HG02623 (cell line): ENCODE measurements around the gene MYH6.

Source experiments
- ATAC-seq: cut with Tn5 transposase; IDR thresholded peaks from one replicate; pipeline ENCODE4 v1.9.1; 2021; ENCODE audit warnings: moderate library complexity; ENCODE audit not compliant: unreplicated experiment

MYH6 gene

GRCh38 chr14:23359722-23360447, 48.2 kb downstream of the MYH6 start:
- no peak for ATAC-seq

- no peak for ATAC-seq
Observed at GRCh38 chr14:23359167-23359626, 48.9 kb downstream of the MYH6 start.

- ATAC-seq, result no peak
Observed at GRCh38 chr14:23358553-23359166, 49.4 kb downstream of the MYH6 start.

- ATAC-seq, result no peak
Observed at GRCh38 chr14:23358042-23358441, 50.0 kb downstream of the MYH6 start.

DNA sequence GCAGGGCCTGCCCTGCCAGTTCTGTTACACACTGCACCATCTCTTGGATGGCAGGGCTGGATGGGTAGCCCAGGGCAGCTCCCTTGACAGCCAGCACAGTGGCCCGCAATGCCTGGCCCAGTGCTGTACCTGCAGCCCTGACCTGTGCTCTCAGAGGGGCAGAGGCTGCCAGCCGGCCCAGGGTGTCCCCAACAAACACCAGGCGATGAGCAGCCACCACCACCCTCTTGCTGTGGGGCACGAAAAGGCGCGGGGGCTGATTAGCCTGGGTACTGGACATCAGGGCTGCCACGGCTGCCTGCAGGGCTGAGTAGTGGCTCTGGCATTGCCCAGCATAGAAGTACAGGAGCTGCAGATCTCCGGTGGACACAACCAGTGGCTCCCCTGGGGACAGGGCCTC, 50.8 kb downstream of the MYH6 start:
- ATAC-seq, result no peak

DNA sequence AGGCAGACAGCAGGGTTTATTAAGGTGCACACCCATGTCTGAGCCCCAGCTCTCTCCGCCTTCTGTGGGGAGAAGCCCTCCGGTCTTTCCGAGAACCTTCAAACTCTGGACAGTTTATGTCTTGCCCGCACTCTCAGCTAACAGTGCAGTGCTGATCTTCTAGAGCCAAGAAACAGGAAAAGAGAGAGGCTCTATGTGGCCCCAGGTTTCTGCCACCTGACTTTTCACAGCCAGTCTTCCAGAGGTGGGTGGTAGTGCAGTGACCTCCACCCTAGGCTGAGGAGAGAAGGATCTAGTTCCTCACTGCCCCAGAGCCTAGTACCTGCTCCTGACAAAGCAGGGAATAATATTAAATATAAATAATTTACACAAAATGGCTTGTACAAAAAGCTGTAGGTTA, 51.4 kb downstream of the MYH6 start:
- ATAC-seq, result no peak

DNA sequence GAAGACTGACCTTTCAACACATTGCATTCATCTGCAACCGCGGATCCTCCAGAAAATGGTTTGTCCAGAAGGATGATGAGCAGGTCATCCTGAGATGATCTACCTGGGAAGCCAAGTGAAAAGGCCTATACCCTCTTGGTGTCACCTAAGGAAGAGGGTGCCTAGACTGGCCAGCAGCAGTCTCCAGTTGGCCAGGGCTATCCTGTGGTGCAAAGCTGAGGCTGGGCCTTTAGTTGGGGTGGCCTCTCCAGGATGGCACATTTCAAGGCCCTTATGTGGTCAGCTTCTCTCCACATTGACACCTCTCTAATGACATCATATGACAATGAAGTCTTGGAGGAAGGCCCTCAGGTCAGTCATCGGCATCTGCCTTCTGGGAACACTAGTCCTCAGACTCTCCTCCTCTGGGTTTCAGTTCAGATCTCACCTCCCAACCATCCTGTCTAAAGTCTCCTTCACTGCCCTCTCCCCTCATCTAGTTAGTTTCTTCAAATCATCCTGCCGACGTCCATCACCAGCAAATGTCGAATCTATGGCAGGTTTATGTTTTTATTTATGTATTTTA, 52.1 kb downstream of the MYH6 start:
- ATAC-seq, result no peak

- ATAC-seq, result no peak
Observed at GRCh38 chr14:23354990-23355389, 53.1 kb downstream of the MYH6 start.

DNA sequence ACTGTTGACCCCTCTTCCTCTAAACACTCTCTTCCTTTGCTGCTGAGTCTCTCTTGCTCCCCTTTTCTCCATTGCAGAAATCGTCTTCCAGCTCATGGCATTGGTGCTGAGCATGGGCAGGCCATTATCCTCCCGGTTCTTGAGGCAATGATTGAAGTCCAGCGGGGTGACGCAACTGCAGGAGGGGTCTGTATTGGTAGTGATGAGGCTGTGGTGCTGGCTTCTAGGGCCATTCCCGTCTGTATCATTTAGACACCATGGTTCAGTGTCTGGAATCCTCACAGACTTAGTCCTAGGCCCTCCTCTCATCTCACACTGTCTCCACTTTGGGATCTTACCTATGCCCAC, 54.7 kb downstream of the MYH6 start:
- no peak for ATAC-seq

DNA sequence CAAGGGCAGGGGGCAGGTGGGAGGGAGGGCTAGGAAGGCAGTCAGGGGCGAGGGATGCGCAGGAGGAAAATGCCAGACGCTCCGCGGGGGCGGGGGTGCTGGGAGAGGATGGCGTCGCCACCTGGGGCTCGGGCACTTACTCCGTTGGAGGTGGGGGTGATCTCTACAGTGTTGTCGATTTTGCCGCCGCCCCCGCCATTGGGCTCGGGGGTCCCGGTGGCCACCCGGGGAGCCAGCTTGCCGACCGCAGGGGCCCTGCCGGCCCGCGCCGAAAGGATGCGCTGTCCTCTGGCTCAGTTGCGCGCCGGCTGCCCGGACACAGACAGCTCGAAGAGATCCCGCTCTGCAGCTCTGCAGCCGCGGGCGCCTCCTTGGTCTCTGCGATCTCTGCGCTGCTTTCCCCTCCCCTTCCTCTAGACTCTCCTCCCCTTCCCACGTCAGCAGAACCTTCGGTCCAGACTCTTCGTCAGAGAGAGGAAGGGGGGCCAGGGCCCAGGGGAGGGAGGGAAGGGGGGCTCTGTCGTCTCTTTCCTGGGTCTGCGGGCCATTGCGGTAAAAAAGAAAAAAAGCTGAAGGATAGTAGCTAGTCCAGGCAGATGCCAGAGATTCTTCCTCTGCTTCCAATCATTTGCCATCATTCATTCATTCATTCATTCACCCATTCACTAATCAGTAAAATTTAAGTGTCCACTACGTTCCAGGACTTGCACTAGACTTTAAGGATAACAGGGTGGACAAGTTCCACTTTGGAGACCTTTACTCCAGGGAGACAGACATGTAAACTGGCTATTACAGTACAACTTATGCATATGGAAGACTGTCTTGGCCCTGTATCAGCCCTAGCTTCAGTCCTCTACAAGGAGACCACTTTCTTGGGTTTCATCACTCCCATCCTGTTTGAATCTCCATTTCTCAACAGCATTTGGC, 55.3 kb downstream of the MYH6 start, which contains the start of gene SLC22A17:
Gene SLC22A17 (minus strand): TSS at position 382 of the 927 bp plus-strand sequence.
- no peak for ATAC-seq

DNA sequence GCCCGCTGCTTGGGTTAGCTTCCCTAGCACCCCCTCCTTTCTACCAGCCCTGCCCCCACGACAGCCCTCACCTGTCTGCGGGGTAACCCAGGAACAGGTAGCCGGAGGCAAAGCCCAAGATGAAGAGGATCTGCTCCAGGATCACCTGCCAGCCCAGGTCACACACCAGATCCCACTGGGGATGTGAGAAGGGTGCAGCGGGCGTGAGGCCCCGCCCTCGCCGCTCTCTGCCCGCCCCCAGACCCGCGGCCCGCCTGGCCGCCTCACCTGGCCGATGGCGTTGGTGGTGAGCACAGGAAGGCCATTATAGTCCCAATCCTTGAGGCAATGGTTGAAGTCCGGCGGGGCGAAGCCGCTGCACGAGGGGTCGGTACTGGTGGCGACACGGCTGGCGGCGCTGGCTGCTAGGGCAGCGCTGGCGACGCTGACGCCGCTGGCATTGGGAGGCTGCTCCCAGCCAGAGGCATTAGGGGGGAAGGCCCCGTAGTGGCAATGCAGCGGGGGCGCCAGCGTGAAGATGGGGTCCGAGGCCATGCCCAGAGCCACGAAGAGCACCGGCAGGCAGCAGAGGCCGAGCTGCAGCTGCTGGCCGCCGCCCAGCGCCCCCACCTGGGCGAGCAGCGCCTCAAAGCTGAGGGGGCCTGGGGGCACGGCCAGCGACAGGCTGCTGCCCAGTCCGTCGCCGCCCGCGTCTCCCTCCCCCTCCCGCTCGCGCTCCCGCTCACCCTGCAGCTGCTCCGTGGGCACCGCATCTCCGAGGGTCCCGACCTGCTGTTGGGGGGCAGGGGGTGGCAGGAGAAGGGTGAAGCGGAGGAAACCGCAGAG, 56.2 kb downstream of the MYH6 start:
- ATAC-seq, result no peak

GRCh38 chr14:23349156-23349845, 58.8 kb downstream of the MYH6 start:
- ATAC-seq, result no peak

- ATAC-seq, result no peak
Observed at GRCh38 chr14:23348297-23348655, 59.8 kb downstream of the MYH6 start.

GRCh38 chr14:23347406-23348296, 60.4 kb downstream of the MYH6 start:
- ATAC-seq, result no peak

DNA sequence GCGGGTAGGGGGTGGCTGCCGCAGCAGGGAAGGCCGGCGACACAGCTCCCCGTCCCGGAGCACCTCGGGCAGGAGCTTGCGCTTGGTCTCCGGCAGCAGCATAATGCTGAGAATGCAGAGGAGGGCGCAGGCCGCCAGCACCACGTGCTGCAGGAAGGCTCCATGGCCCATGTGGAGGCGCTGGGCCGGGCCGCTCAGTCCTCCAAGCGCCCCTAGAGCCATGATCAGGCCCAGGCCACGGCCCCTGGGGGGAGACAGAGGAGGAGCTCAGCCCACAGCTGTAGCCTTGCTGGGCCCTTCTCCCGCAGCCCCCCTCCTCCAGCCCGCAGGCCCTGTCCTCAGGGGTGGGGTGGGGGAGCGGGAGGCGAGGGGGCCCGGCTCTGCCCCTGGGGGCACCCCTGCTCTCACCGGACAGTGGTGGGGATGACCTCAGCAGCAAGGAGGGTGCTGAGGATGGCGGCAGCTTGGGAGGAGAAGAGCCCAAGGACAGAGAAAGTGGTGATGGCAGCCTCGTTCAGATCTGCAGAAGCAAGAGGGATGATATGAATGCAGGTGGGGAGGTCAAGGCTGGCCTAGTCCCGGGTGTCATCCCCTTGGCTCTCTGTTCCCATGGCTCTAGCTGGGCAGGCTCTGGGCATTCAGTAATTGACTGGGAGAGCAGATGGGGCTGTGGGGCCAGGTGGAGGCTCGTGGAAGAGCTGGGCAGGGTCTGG, 61.2 kb downstream of the MYH6 start:
- no peak for ATAC-seq

GRCh38 chr14:23345987-23346692, 61.9 kb downstream of the MYH6 start:
- no peak for ATAC-seq

- ATAC-seq, result no peak
Observed at GRCh38 chr14:23344481-23344880, 63.6 kb downstream of the MYH6 start.
